Mesodermal cell (in vitro differentiated cells): ENCODE data around the gene USP8.
"Not testable (repeated sequence)": the region's sequence is repeated elsewhere in the genome, so short reads cannot be mapped to it uniquely, and the experiment has no call there.

Experiments
- H3K27ac ChIP-seq: 2 replicates; pipeline ENCODE4 v1.7.0; 2013; ENCODE audit warnings: mild to moderate bottlenecking, low read depth, low read length, moderate library complexity; ENCODE audit not compliant: severe bottlenecking
- H3K36me3 ChIP-seq: 2 replicates; pipeline ENCODE4 v1.7.1; 2013; ENCODE audit warnings: mild to moderate bottlenecking, low read length, moderate library complexity; ENCODE audit not compliant: control insufficient read depth, insufficient read depth
- H3K4me1 ChIP-seq: one replicate; pipeline ENCODE4 v1.7.1; 2013; ENCODE audit warnings: mild to moderate bottlenecking, low read length; ENCODE audit not compliant: insufficient read depth, control insufficient read depth, poor library complexity, severe bottlenecking
- H3K4me3 ChIP-seq: 2 replicates; pipeline ENCODE4 v1.7.0; 2013; ENCODE audit warnings: low read length, control low read depth, mild to moderate bottlenecking; ENCODE audit not compliant: insufficient read depth, poor library complexity, severe bottlenecking; ENCODE audit errors: extremely low read depth
- H3K9me3 ChIP-seq: 2 replicates; pipeline ENCODE4 v1.7.1; 2013; ENCODE audit warnings: mild to moderate bottlenecking, low read length, moderate library complexity; ENCODE audit not compliant: control insufficient read depth
- WGBS, 2 experiments: methylation state at CpG; one replicate each; pipeline ENCODE4 v1.1.5; 2013; ENCODE audit warnings: missing lambda C conversion rate in 2 of 2; ENCODE audit not compliant: insufficient coverage in 2 of 2; 5-methylcytosine and 5-hydroxymethylcytosine counted together

Gene USP8

DNA sequence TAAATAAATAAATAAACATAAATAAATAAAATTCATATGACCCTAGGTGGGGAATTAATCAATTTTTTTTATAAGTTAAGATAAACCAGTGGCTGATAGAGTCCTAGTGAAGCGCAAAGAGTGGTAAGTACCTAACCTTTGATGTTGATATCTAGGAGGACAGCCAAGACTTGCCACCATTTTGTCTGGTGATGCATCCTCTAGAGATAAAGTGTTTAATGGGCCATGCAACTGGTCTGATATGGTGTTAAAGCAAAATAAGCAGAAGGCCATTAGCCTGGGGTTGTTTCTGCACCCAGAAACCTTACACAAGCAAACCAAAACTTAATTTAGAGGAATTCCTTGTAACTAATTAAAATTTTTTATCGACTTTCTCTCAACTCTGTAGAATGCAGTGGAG, 9.6 kb upstream of the USP8 start:
- 88 to 100% methylated on average over 1 to 2 of the region's 2 CpGs for whole genome bisulfite sequencing, 2 experiments
- no peak overlapping the region for H3K4me3 ChIP-seq
- H3K36me3 ChIP-seq = no peaks in the 10 kb centered on the region
- no peak overlapping the region for H3K27ac ChIP-seq
- no peaks in the 10 kb centered on the region for H3K9me3 ChIP-seq
- H3K4me1 ChIP-seq = no peaks in the 10 kb centered on the region

DNA sequence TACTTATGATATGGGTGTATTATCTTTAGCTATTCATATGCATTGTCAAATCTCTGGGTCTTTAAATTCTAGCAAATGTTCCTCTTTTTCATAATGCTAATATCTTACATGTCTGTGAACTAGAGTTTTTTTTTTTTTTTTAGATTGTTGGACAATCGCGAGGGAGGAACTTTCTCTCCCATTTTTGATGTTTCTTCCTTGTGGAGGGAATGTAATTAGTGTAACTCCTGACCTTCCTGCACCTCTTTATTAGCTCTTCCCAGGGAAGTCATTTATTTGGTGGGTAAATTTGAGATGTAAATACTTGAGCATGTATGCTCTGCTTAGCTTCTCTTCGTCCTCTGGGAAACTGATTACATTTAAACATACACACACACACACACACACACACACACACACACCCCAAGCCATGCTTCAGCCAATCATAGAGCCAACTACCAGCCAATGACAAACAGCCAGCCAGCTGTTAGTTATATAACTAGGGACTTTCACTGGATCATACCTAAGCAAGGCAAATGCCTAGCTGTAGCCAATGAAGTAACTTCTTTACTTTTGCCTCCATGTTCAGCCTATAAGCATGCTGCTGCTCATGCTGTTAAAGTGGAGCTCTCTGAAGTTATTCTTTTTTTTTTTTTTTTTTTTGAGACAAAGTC, 8.3 kb upstream of the USP8 start:
- no peaks in the 10 kb centered on the region for H3K36me3 ChIP-seq
- no peaks in the 10 kb centered on the region for H3K4me1 ChIP-seq
- no peak overlapping the region for H3K27ac ChIP-seq
- no CpG with 5 or more reads among the region's 3 CpGs for WGBS, 2 experiments
- no peak overlapping the region for H3K4me3 ChIP-seq
- no peaks in the 10 kb centered on the region for H3K9me3 ChIP-seq

DNA sequence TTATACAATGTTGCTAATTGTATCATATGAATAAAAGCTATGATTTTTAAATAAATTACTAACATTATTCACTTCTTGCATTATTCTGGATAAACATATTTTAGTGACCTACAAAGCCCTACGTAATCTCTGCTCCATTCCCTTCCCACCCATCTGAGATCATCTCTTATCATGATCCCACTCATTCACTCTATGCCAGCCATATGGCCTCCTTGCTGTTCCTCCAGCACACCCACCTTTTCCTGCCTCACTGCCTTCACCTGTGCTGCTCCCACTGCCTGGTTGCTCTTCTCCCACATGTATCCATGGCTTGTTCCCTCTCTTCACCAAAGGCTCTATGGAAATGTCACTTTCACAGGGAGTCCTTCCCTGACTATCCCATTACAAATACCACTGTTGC, 7.3 kb upstream of the USP8 start:
- H3K9me3 ChIP-seq = no peaks in the 10 kb centered on the region
- H3K27ac ChIP-seq = no peak overlapping the region
- no peaks in the 10 kb centered on the region for H3K4me1 ChIP-seq
- no peaks in the 10 kb centered on the region for H3K36me3 ChIP-seq
- H3K4me3 ChIP-seq = no peak overlapping the region
- 82 to 88% methylated on average over 1 of the region's 1 CpG for WGBS, 2 experiments

DNA sequence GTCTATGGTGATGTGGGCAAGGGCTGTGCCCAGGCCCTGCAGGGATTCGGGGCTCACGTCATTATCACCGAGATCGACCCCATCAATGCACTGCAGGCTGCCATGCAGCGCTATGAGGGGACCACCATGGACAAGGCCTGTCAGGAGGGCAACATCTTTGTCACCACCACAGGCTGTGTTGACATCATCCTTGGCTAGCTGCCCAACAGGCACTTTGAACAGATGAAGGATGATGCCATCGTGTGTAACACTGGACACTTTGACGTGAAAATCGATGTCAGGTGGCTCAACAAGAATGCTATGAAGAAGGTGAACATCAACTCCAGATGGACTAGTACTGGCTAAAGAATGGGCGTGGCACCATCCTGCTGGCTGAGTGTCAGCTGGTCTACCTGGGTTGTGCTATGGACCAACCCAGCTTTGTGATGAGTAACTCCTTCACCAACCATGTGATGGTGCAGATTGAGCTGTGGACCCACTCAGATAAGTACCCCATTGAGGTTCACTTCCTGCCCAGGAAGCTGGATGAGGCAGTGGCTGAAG, 6.1 kb upstream of the USP8 start:
- H3K36me3 ChIP-seq = no peaks in the 10 kb centered on the region
- 93 to 95% methylated on average over 9 of the region's 9 CpGs for WGBS, 2 experiments

DNA sequence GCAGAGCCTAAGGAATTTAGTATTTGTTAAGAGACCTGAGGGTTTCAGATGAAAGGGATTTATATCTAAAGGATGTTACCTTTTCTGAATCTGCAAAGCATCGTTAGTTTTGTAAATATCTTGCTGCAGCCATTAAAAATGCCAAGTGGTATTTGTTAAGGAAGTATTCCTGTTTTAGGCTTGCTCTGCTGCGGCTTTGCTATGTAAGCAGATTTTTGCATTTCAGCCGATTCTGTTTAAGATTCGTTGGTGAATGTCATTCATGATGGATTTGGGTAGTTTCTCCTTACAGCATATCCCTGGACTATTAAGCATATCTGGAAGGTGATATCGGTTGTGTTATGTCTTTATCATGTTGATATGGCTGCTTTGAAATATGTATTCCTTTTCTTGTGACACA, 1.0 kb downstream of the USP8 start:
- WGBS, 2 experiments = 33 to 46% methylated on average over 4 of the region's 5 CpGs
- Histone ChIP-seq H3K36me3 (peaks cover 8% of the 10 kb centered on the region), H3K4me3 (peak overlapping the region; percentile 63), H3K9me3 (no peaks in the 10 kb centered on the region), H3K4me1 (no peaks in the 10 kb centered on the region), H3K27ac (no peak overlapping the region)

More for the DNA sequence above, 6.1 kb upstream of the USP8 start:
- no peaks in the 10 kb centered on the region for H3K9me3 ChIP-seq
- H3K4me3 ChIP-seq = no peak overlapping the region
- no peaks in the 10 kb centered on the region for H3K4me1 ChIP-seq
- H3K27ac ChIP-seq = no peak overlapping the region

DNA sequence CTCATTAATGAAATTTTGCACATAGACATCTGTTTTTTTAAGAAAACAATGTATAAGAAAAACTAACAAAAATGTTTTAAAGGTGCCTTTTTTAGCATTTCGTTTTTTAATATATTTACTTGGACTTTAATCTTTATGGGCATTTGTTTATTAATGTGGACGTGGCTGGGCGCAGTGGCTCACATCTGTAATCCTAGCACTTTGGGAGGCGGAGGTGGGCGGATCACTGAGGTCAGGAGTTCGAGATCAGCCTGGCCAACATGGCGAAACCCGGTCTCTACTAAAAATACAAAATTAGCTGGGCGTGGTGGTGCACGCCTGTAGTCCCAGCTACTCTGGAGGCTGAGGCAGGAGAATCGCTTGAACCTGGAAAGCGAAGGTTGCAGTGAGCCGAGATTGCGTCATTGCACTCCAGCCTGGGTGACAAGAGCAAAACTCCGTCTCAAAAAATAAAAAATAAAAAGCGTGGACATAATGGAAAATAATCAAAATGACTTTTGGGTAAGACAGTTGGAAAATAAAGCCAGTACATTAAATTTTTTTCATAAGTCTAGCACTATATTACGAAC, 1.6 kb downstream of the USP8 start:
- WGBS, 2 experiments = 92 to 95% methylated on average over 11 to 16 of the region's 17 CpGs
- H3K9me3 ChIP-seq, H3K4me1 ChIP-seq, H3K36me3 ChIP-seq, H3K27ac ChIP-seq: not testable (repeated sequence)
- peak overlapping the region; percentile 63 for H3K4me3 ChIP-seq

DNA sequence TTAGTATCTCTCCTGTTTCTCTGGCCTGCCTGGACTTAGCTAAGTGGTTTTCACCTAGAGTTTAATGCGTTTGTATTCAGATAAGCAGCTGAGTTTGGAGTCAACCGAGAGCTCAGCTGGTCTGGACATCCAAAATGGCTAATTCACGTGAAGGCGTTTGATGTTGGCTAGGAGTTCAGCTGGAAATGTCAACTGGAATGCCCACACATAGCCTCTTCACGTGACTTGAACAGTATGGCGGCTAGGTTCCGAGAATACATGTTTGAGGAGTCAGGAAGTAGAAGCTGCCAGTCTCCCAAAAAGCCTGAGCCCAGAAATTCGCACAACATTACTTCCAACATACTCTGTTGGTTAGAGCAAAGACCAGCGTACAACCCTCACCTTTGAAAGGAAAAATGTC, 2.2 kb downstream of the USP8 start:
- H3K9me3 ChIP-seq = no peaks in the 10 kb centered on the region
- 95 to 98% methylated on average over 7 to 8 of the region's 9 CpGs for WGBS, 2 experiments
- peaks cover 8% of the 10 kb centered on the region for H3K36me3 ChIP-seq
- no peak overlapping the region for H3K4me3 ChIP-seq
- no peak overlapping the region for H3K27ac ChIP-seq
- H3K4me1 ChIP-seq = no peaks in the 10 kb centered on the region

DNA sequence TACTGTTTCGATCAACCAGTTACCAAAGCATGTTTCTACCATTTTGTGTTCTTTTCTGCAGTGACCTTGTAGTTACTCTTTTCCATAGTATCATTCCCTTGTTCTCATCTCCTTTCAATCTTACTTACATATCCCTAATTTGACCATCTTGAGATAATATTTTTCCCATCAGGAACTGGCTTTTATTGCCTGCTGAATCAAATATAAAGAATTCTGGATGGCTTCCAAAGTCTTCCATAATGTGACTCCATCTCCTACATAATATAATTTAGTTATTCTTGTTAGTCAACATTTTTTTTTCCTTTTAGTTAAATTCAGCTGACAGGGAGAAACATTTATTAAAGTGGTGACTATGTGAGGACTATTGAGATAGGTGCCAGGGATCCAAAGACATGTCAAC, 7.0 kb downstream of the USP8 start:
- no peak overlapping the region for H3K4me3 ChIP-seq
- H3K9me3 ChIP-seq = no peaks in the 10 kb centered on the region
- peaks cover 32% of the 10 kb centered on the region for H3K36me3 ChIP-seq
- WGBS, 2 experiments = no CpG with 5 or more reads among the region's 1 CpG
- no peak overlapping the region for H3K27ac ChIP-seq
- no peaks in the 10 kb centered on the region for H3K4me1 ChIP-seq

DNA sequence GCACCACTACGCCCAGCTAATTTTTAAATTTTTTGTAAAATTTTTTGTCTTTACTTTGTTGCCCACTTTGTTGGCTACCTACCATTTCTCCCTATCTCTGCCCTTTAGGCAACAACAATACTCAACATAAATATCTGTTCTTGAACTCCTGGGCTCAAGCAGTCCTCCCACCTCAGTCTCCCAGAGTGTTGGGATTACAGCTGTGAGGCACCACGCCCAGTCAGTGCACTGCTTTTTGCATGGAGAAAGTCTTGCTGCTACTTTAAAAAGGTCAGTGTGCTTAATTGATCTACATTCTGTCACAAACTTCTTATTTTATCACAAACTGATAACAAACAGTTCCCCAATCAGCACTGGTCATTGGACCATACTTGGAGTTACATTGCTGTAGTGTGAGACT, 8.0 kb downstream of the USP8 start:
- H3K36me3 ChIP-seq = peaks cover 24% of the 10 kb centered on the region
- H3K9me3 ChIP-seq = no peaks in the 10 kb centered on the region
- H3K4me3 ChIP-seq = no peak overlapping the region
- H3K4me1 ChIP-seq = no peaks in the 10 kb centered on the region
- H3K27ac ChIP-seq = no peak overlapping the region
- 60% methylated on average over 1 of the region's 2 CpGs; no CpG with 5 or more reads in 1 of the 2 experiments for WGBS, 2 experiments

DNA sequence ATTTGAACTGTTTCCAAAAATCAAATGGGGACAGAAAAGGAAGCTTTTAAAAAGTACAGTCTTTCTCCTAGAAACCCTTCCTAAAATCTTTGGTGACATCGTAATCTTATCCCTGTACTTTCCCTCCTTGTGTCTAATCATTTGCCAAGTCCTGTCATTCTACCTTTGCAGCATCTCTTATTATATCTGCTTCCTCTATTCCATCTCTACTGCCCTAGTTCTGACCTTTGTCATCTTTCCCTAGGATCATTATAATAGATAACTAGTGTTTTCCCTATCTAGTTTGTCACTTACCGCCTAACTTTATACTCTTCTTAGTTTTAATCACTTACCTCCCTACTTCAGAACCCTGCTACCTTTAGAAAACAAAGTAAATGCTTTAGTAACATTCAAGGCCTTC, 11.6 kb downstream of the USP8 start:
- Histone ChIP-seq H3K4me1 (no peaks in the 10 kb centered on the region), H3K4me3 (no peak overlapping the region), H3K36me3 (peaks cover 40% of the 10 kb centered on the region), H3K9me3 (no peaks in the 10 kb centered on the region), H3K27ac (no peak overlapping the region)
- 95 to 100% methylated on average over 1 to 2 of the region's 2 CpGs for WGBS, 2 experiments

DNA sequence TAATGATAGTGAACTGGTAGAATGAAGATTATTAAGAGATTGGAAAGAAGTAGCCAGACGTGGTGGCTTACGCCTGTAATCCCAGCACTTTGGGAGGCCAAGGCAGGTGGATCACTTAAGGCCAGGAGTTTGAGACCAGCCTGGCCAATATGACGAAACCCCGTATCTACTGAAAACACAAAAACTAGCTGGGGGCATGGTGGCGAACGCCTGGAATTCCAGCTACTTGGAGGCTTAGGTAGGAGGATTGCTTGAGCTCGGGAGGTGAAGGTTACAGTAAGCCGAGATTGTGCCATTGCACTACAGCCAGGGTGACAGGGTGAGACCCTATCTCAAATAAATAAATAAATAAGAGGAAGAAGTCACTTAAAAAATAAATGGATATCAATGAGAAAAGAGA, 14.0 kb downstream of the USP8 start:
- Histone ChIP-seq H3K4me3 (no peak overlapping the region), H3K27ac (no peak overlapping the region), H3K4me1 (no peaks in the 10 kb centered on the region), H3K36me3 (peaks cover 50% of the 10 kb centered on the region), H3K9me3 (no peaks in the 10 kb centered on the region)
- WGBS, 2 experiments = 97 to 98% methylated on average over 4 to 5 of the region's 8 CpGs
